Vagina (tissue), 2 donors: Measurements from ENCODE around the gene DNAJB13.

Experiments used
- CTCF ChIP-seq, 3 experiments: fragments of 450-650 bp in 2 of 3; fragments of 200-600 bp in 1 of 3; sonication (generic) in 1 of 3; IDR thresholded peaks; one replicate each; pipeline ENCODE4 v1.5.1; 2017 to 2019; ENCODE audit warnings: antibody characterized with exemption in 3 of 3, mild to moderate bottlenecking in 2 of 3, moderate library complexity in 2 of 3
- POLR2A ChIP-seq, 2 donors: fragments of 450-650 bp; IDR thresholded peaks; one replicate each; pipeline ENCODE4 v1.6.1; 2017; ENCODE audit warnings: antibody characterized with exemption in 2 of 2, mild to moderate bottlenecking in 2 of 2, moderate library complexity in 2 of 2
- POLR2AphosphoS5 ChIP-seq, 2 donors: sonication (generic); formaldehyde crosslinking; IDR thresholded peaks; one replicate each; pipeline ENCODE4 v1.9.0; 2017; ENCODE audit warnings: antibody characterized with exemption in 2 of 2, mild to moderate bottlenecking in 2 of 2, low read depth in 1 of 2; ENCODE audit not compliant: insufficient read depth in 1 of 2

- TF ChIP-seq CTCF (IDR thresholded peaks at IDR 0.05), result no peak
- TF ChIP-seq POLR2A (IDR thresholded peaks at IDR 0.05), result no peak
- TF ChIP-seq POLR2AphosphoS5 (IDR thresholded peaks at IDR 0.05; ENCODE audit: insufficient read depth in 1 of 2, low read depth in 1 of 2), result no peak
Observed at GRCh38 chr11:73974604-73975478, 24.0 kb downstream of the DNAJB13 start.
